GM12872 (cell line): Measurements from ENCODE around the gene FXYD6.

Source experiments
- CTCF ChIP-seq: IDR thresholded peaks from 3 replicates; pipeline ENCODE4 v1.5.1; 2011; ENCODE audit warnings: low read depth, mild to moderate bottlenecking, low read length, moderate library complexity; ENCODE audit not compliant: insufficient read depth

FXYD6 gene

GRCh38 chr11:117919781-117920221 lies 43.3 kb upstream of the FXYD6 start:
- no peak for TF ChIP-seq CTCF

GRCh38 chr11:117919341-117919740 lies 42.9 kb upstream of the FXYD6 start:
- no peak for TF ChIP-seq CTCF

- no peak for TF ChIP-seq CTCF
Measured at GRCh38 chr11:117918366-117919255, 42.2 kb upstream of the FXYD6 start.

- TF ChIP-seq CTCF: no peak
Measured at GRCh38 chr11:117917591-117918151, 41.2 kb upstream of the FXYD6 start.

- TF ChIP-seq CTCF: no peak
Measured at GRCh38 chr11:117916956-117917355, 40.5 kb upstream of the FXYD6 start.

GRCh38 chr11:117915672-117916235 lies 39.3 kb upstream of the FXYD6 start:
- no peak for TF ChIP-seq CTCF

GRCh38 chr11:117914991-117915618 lies 38.6 kb upstream of the FXYD6 start:
- no peak for TF ChIP-seq CTCF
